Activated naive CD8-positive, alpha-beta T cell treated with anti-CD3 and anti-CD28 coated beads, Interleukin-2, amount 50 U/mL, for 24 hours (primary cell): ENCODE data around the gene RXFP1.
"Not testable (repeated sequence)": the region's sequence is repeated elsewhere in the genome, so short reads cannot be mapped to it uniquely, and the experiment has no call there.

Source experiments
- ATAC-seq: fragments of 150-1000 bp; cut with Tn5 transposase; one replicate; pipeline ENCODE4 v1.10.0; 2021
- DNase-seq: peaks from one replicate; pipeline ENCODE4 v3.0.0; 2021
- H3K27ac Mint-ChIP-seq: one replicate; pipeline ENCODE4 v1.8.0; 2021; ENCODE audit warnings: mild to moderate bottlenecking, mixed read lengths
- H3K27me3 Mint-ChIP-seq: one replicate; pipeline ENCODE4 v1.8.0; 2021; ENCODE audit warnings: mixed read lengths
- H3K36me3 Mint-ChIP-seq: one replicate; pipeline ENCODE4 v1.8.0; 2021; ENCODE audit warnings: low read depth, mixed read lengths
- H3K4me1 Mint-ChIP-seq: one replicate; pipeline ENCODE4 v1.8.0; 2021; ENCODE audit warnings: mixed read lengths
- H3K4me3 Mint-ChIP-seq: one replicate; pipeline ENCODE4 v1.8.0; 2021; ENCODE audit warnings: mild to moderate bottlenecking, moderate library complexity, mixed read lengths
- H3K9me3 Mint-ChIP-seq: one replicate; pipeline ENCODE4 v1.8.0; 2021; ENCODE audit warnings: mixed read lengths

Gene RXFP1

DNA sequence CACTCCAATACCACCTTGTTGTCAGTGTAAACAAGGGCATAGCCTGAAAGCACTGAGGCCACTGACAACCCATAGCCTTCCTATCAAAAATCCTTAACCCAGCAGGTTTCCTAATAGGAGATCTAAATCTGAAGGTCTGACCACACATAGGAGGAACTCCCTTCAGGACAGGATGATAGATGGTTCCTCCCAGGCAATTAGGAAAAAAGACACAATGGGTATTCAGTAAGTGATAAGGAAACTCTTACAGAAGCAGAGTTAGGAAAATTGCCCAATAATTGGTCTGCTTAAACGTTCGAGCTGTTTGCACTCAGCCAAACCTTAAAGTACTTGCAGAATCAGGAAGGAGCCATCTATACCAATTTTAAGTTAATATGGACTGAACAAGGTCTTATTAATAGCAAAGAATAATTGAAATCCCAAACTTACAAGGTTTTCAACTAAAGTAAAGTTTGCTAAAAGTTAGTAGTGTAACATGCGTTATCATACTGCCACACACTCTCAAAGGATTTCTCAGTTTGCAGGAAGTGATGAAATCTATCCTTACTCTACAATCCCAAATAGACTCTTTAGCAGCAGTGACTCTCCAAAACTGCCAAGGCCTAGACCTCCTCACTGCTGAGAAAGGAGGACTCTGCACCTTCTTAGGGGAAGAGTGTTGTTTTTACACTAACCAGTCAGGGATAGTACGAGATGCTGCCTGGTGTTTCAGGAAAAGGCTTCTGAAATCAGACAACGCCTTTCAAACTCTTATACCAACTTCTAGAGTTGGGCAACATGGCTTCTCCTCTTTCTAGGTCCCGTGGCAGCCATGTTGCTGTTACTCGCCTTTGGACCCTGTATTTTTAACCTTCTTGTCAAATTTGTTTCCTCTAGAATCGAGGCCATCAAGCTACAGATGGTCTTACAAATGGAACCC lies 142.3 kb downstream of the RXFP1 start:
- not testable (repeated sequence) for H3K27ac Mint-ChIP-seq, ATAC-seq, H3K9me3 Mint-ChIP-seq, H3K27me3 Mint-ChIP-seq, H3K4me3 Mint-ChIP-seq, DNase-seq, H3K4me1 Mint-ChIP-seq
- H3K36me3 Mint-ChIP-seq: peaks cover 14% of the 10 kb centered on the region

DNA sequence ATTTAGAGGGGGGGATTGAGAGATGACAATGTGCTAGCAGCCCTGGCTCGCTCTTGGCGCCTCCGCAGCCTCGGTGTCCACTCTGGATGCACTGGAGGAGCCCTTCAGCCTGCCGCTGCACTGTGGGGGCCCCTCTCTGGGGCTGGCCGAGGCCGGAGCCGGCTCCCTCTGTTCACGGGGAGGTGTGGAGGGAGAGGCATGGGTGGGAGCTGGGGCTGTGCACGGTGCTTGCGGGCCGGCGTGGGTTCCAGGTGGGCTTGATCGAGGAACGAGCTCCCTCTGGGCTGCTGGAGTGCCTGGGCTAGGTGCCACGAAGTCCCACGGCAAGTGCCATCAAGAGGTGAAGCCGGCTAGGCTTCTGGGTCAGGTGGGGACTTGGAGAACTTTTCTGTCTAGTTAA lies 143.1 kb downstream of the RXFP1 start:
- ATAC-seq: no peak
- DNase-seq: no peak
- no peaks in the 10 kb centered on the region for H3K9me3 Mint-ChIP-seq
- no peak overlapping the region for H3K4me3 Mint-ChIP-seq
- no peak overlapping the region for H3K27ac Mint-ChIP-seq
- H3K27me3 Mint-ChIP-seq: no peaks in the 10 kb centered on the region
- peaks cover 12% of the 10 kb centered on the region for H3K4me1 Mint-ChIP-seq
- peaks cover 14% of the 10 kb centered on the region for H3K36me3 Mint-ChIP-seq

DNA sequence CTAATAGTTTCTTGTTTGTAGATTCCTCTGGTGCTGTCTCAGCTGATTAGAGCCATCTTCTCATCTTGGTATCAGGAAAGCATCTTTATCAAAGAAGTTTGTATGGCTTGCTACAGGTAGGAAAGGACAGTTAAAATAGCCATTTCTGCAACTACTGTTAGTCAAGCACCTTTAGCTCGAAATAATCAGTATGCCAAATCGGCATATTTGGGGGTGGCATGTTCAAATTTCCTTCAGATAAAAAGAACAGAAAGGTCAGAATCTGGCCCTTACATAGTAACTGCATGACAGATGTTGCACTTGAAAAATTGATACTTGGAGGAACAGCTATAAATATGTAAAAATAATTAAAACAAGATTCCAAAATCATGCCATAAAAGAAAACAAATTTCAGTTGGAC lies 145.2 kb downstream of the RXFP1 start:
- no peak for ATAC-seq
- H3K4me3 Mint-ChIP-seq: no peak overlapping the region
- no peak for DNase-seq
- H3K36me3 Mint-ChIP-seq: peaks cover 20% of the 10 kb centered on the region
- no peaks in the 10 kb centered on the region for H3K9me3 Mint-ChIP-seq
- H3K4me1 Mint-ChIP-seq: peaks cover 24% of the 10 kb centered on the region
- H3K27me3 Mint-ChIP-seq: peaks cover 2% of the 10 kb centered on the region
- no peak overlapping the region for H3K27ac Mint-ChIP-seq

DNA sequence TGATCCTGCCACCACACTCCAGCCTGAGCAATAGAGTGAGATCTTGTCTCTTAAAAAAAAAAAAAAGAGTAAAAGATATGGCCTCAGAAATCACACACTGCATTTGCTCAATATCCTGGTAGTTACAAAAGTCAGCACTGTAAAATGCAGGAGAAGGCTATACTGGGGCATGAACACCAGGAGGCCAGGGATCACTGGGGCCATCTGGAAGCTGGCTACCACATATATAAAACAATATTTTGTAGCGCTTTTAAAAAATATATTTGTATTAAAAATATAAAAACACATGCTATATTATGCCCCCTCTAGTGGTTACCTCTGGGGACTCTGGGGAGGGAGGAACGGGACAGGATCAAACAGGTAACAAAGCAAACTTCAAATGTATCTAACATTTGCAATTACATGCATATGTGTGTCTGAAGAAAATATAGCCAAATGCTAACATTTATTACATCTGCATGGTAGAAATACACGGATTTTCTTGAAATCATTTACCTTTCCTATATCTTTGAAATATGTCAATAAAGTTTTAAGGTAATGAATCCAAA lies 146.0 kb downstream of the RXFP1 start:
- DNase-seq (peak; percentile 33), ATAC-seq (no peak)

DNA sequence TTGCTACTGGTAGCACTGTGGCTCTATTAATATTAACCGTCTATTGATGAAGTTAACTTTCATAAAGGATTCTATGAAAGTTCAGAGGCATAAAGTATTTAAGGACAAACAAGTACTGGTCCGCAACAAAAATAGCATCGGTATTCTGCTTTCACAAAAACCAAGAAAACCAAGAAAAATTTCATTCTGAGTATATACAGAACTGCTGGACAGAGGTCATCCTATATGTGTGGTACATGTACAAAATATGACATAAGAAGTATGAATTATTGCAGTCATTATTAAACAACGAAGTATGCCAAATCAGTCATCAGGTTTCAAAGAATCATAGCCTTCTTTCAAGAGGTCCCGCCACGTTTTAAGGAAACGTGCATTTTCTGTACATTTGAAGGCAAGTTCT lies 147.6 kb downstream of the RXFP1 start:
- peaks cover 4% of the 10 kb centered on the region for H3K27me3 Mint-ChIP-seq
- H3K27ac Mint-ChIP-seq: no peak overlapping the region
- H3K9me3 Mint-ChIP-seq: no peaks in the 10 kb centered on the region
- no peak for ATAC-seq
- no peak for DNase-seq
- peaks cover 21% of the 10 kb centered on the region for H3K36me3 Mint-ChIP-seq
- peaks cover 38% of the 10 kb centered on the region for H3K4me1 Mint-ChIP-seq
- H3K4me3 Mint-ChIP-seq: no peak overlapping the region

More for the DNA sequence above, 146.0 kb downstream of the RXFP1 start:
- Mint-ChIP-seq H3K4me3 (no peak overlapping the region), H3K4me1 (peaks cover 32% of the 10 kb centered on the region), H3K27me3 (peaks cover 4% of the 10 kb centered on the region), H3K9me3 (no peaks in the 10 kb centered on the region), H3K36me3 (peaks cover 21% of the 10 kb centered on the region), H3K27ac (no peak overlapping the region)

DNA sequence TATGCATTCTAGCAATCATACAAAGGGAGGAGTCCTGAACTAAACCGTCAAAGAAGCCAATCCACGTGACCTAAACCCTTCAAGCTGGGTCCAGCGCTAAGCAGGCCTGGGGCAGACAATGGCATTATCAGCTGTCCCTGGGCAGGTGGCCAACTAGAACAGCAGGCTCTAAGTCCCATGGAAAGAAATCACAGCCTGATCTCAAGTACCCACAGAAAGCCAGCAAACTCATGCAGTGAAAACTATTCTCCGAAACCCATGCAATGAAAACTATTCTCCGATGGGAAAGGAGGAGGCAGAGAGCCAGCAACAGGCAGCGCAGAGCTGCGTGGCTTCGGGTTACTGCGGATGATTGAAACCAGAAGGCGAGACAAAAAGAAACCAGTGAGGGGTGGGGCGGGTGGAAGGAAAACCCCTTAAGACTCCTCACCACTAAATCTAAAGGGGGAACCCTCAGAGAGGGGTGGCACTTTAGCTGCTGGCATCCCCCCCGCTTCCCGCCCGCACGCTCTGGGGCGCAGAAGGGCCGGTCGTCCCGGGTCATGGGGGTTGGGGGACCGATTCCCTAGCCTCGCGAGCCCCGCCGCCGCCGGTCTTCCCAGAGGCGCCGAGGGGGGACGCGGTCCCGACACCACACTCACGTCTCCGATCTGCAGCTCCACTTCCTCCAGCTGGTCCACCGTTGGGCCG lies 149.4 kb downstream of the RXFP1 start:
- Mint-ChIP-seq H3K27ac (peak overlapping the region; percentile 94), H3K4me3 (peak overlapping the region; percentile 93), H3K36me3 (peaks cover 15% of the 10 kb centered on the region), H3K27me3 (peaks cover 4% of the 10 kb centered on the region), H3K9me3 (no peaks in the 10 kb centered on the region), H3K4me1 (peaks cover 38% of the 10 kb centered on the region)
- peak; percentile 30 for ATAC-seq
- DNase-seq: peak; percentile 63

DNA sequence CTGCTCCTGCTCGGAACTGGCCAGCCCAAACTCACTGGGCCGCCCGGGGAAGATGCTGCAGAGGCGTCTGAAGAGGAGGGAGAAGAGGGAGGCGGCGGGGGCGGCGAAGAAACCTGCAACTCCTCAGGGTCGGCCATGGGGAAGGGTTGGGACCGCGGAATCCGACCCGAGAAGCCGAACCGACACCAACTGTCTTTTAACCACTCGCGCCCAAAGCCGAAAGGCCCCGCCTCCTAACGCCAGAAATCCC lies 149.9 kb downstream of the RXFP1 start, which contains the start of gene C4orf46:
TSS of gene C4orf46 (minus strand) at position 223 of the 250 bp plus-strand sequence. CDS start at position 137, 86 bp downstream.
- Mint-ChIP-seq H3K4me1 (peaks cover 38% of the 10 kb centered on the region), H3K4me3 (peak within 1 kb of the TSS; percentile 93), H3K36me3 (peaks cover 12% of the 10 kb centered on the region), H3K27ac (peak within 1 kb of the TSS; percentile 94), H3K9me3 (no peaks in the 10 kb centered on the region), H3K27me3 (peaks cover 4% of the 10 kb centered on the region)
- DNase-seq (no peak), ATAC-seq (no peak)

DNA sequence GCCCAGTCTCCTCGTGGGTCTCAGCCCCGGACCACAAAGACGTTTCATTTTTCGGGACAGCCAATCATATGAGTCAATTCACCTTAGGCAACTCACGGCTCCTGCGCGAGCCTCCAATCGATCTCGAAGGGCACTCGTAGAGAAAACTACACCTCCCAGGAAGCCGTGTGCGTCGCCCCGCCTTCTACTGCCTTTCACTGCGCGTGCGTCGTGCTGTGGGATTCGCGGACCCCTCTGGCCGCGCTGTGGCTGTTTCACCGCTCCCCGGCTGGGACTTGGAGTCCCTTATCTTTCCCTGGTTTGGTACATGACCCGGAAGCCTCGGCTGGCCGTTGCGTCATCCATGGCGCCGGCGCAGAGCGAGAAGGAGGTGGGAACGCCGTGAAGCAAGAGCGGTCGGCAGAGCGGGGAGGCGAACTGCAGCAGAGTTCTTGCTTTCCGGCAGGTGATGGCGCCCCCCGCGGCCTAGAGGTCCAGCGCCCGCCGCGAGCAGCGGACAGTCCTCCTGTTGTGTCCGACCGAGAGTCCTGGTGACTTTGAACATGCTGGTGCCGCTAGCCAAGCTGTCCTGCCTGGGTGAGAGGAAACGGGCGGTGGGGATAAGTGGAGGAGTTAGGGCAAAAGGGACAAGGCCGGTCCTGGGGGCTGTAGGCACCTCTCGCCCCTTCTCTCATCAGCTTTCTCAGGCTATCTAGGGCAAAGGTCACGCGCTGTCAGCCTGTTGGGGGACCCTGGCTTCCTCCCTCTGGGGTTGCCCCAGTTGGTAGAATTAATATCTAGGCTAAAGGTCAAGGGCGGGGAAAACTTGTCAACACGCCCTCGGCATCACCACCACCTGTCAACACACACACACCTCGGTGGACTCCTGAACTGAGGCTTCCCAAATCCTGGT lies 150.5 kb downstream of the RXFP1 start, which contains the start of gene ETFDH:
TSS of gene ETFDH (plus strand) at position 382 of the 892 bp plus-strand sequence. CDS start at position 543, 161 bp downstream.
- H3K4me1 Mint-ChIP-seq: peaks cover 38% of the 10 kb centered on the region
- peak; percentile 97 for DNase-seq
- peak within 1 kb of the TSS; percentile 94 for H3K27ac Mint-ChIP-seq
- peak; percentile 89 for ATAC-seq
- peaks cover 12% of the 10 kb centered on the region for H3K36me3 Mint-ChIP-seq
- peak within 1 kb of the TSS; percentile 93 for H3K4me3 Mint-ChIP-seq
- peaks cover 4% of the 10 kb centered on the region for H3K27me3 Mint-ChIP-seq
- H3K9me3 Mint-ChIP-seq: no peaks in the 10 kb centered on the region

DNA sequence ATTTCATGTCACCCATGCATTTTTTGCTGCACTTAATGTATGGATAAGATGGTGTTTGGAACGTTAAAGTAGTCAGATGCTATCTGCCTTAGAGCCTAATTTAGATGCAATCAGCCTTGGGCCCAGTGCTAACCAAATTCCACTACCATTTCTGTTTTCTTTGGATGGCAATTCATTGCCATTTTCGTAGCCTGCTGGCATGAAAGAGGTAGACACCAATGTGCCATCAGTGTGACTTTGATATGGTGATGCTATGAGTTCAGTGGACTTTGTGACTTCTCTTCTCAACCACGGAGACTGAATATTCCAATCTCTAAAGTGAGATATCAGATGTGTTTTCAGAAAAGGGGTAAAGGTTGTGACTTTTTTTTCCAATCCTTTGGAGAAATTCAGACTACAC lies 152.0 kb downstream of the RXFP1 start:
- Mint-ChIP-seq H3K27me3 (peaks cover 4% of the 10 kb centered on the region), H3K4me3 (no peak overlapping the region), H3K9me3 (no peaks in the 10 kb centered on the region), H3K36me3 (peaks cover 7% of the 10 kb centered on the region), H3K4me1 (peaks cover 37% of the 10 kb centered on the region), H3K27ac (no peak overlapping the region)
- ATAC-seq (no peak), DNase-seq (no peak)

DNA sequence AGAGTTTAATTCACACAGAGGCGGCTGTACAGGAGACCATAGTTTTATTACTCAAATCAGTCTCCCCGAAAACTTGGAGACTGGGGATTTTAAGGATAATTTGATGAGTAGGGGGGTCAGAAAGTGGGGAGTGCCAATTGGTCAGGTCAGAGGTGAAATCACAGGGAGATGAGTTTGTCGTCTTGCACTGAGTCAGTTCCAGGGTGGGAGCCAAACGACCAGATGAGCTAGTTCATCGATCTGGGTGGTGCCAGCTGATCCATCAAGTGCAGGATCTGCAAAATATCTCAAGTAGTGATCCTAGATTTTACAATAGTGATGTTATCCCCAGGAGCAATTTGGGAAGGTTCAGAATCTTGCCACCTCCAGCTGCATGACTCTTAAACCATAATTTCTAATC lies 154.4 kb downstream of the RXFP1 start:
- no peak overlapping the region for H3K4me3 Mint-ChIP-seq
- H3K4me1 Mint-ChIP-seq: peaks cover 20% of the 10 kb centered on the region
- no peak overlapping the region for H3K27ac Mint-ChIP-seq
- no peaks in the 10 kb centered on the region for H3K9me3 Mint-ChIP-seq
- peaks cover 4% of the 10 kb centered on the region for H3K27me3 Mint-ChIP-seq
- peaks cover 9% of the 10 kb centered on the region for H3K36me3 Mint-ChIP-seq
- ATAC-seq (no peak), DNase-seq (no peak)

DNA sequence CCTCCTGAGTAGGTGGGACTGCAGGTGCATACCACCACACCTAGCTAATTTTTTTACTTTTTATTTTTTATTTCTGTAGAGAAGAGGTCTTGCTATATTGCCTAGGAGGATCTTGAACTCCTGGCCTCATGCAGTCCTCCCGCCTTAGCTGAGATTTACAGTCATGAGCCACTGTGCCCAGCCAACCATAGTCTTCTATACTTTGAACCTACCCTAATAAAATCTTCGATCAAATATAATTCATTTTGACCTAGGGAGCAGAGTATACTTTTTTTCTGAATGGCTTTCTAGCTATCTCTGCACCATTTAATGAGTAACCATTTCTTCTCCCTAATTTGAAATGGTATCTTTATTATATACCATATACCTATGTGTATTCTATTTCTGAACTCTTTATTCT lies 157.1 kb downstream of the RXFP1 start:
- Mint-ChIP-seq H3K36me3 (peaks cover 5% of the 10 kb centered on the region), H3K27ac (no peak overlapping the region), H3K4me3 (no peak overlapping the region), H3K9me3 (no peaks in the 10 kb centered on the region), H3K27me3 (no peaks in the 10 kb centered on the region), H3K4me1 (peaks cover 1% of the 10 kb centered on the region)
- DNase-seq (no peak), ATAC-seq (no peak)

DNA sequence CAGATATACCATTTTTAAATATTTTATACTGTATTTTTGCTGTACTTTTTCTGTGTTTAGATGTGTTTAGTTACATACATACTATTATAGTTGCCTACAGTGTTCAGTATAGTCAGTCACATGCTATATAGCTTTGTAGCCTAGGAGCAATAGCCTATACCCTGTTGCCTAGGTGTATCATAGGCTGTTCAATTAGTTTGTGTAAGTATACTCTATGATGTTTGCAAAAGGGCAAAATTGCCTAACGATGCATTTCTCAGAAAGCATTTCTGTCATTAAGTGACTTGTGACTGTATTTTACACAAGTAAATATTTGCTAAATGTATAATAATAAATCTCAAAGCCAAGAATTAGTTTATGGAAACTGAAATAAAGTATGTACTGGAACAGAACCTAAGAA lies 159.9 kb downstream of the RXFP1 start:
- Mint-ChIP-seq H3K4me1 (no peaks in the 10 kb centered on the region), H3K4me3 (no peak overlapping the region), H3K27ac (no peak overlapping the region), H3K36me3 (peaks cover 8% of the 10 kb centered on the region), H3K27me3 (no peaks in the 10 kb centered on the region), H3K9me3 (no peaks in the 10 kb centered on the region)
- no peak for ATAC-seq
- DNase-seq: no peak

DNA sequence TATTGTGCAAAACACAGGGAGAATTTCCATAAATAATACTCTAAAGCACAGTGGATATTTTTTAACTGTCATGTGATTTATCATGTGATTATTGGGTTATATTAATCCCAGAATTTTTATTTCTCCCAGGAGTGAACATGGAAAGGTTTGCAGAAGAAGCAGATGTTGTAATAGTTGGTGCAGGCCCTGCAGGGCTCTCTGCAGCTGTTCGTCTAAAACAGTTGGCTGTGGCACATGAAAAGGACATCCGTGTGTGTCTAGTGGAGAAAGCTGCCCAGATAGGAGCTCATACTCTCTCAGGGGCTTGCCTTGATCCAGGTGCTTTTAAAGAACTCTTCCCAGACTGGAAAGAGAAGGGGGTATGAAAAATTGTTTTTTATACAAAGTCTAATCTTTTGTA lies 160.4 kb downstream of the RXFP1 start:
- Mint-ChIP-seq H3K36me3 (peaks cover 9% of the 10 kb centered on the region), H3K4me3 (no peak overlapping the region)
- DNase-seq: no peak

DNA sequence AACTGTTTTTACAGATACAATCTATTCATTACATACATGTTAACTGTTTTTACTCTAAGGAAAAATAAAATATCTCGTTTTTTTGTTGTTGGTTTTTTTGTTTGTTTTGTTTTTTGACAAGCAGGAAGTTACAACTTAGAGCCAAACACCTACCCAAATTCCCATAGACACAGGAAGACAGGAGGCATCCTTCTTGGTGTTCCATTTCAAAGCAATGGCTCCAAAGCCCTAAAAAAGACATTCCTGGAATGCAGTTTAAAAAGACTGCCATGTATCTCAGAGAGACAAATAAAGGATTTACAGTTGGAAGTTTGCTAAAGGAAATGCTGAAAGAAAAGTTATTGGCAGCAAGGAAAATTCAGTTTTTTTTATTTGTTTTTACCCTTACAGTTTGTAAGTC lies 167.1 kb downstream of the RXFP1 start:
- H3K27me3 Mint-ChIP-seq: no peaks in the 10 kb centered on the region
- no peaks in the 10 kb centered on the region for H3K9me3 Mint-ChIP-seq

More for the DNA sequence above, 160.4 kb downstream of the RXFP1 start:
- H3K27ac Mint-ChIP-seq: no peak overlapping the region
- no peaks in the 10 kb centered on the region for H3K4me1 Mint-ChIP-seq
- ATAC-seq: no peak
- H3K9me3 Mint-ChIP-seq: no peaks in the 10 kb centered on the region
- H3K27me3 Mint-ChIP-seq: no peaks in the 10 kb centered on the region

More for the DNA sequence above, 167.1 kb downstream of the RXFP1 start:
- Mint-ChIP-seq H3K4me1 (no peaks in the 10 kb centered on the region), H3K36me3 (peaks cover 13% of the 10 kb centered on the region), H3K4me3 (no peak overlapping the region), H3K27ac (no peak overlapping the region)
- ATAC-seq (no peak), DNase-seq (no peak)
